Mucosa of descending colon (tissue), 3 donors: Measurements from ENCODE around the gene HDGF. TPM values are rescaled to one million over a fixed set of nuclear protein-coding genes. Genes with fewer than 3 reads are reported as not detected.

Source experiments
- ATAC-seq: fragments of 200-7000 bp; cut with Tn5 transposase; one replicate; pipeline ENCODE4 v1.9.1; 2020; ENCODE audit warnings: mild to moderate bottlenecking, moderate library complexity
- DNase-seq, 3 donors: peaks; one replicate each; pipeline ENCODE4 v3.0.0-alpha.2; 2020
- H3K36me3 ChIP-seq: fragments of 200-600 bp; one replicate; pipeline ENCODE4 v1.8.0; 2021; ENCODE audit warnings: low read depth, mild to moderate bottlenecking
- H3K4me1 ChIP-seq: fragments of 200-600 bp; one replicate; pipeline ENCODE4 v1.8.0; 2021; ENCODE audit warnings: low read depth, mild to moderate bottlenecking
- H3K4me3 ChIP-seq: fragments of 200-600 bp; one replicate; pipeline ENCODE4 v1.8.0; 2021; ENCODE audit warnings: mild to moderate bottlenecking
- H3K9me3 ChIP-seq: fragments of 200-600 bp; one replicate; pipeline ENCODE4 v1.8.0; 2021; ENCODE audit warnings: mild to moderate bottlenecking
- CTCF ChIP-seq: fragments of 200-600 bp; IDR thresholded peaks from one replicate; pipeline ENCODE4 v1.8.0; 2022; ENCODE audit warnings: antibody characterized with exemption, mild to moderate bottlenecking
- intact Hi-C, 2 donors: fragments of 100-400 bp; cut with DNase I in 1 of 2; cut with micrococcal nuclease in 1 of 2; formaldehyde crosslinking; loops; one replicate each; pipeline versions ENCODE4 v1.11.0 to v1.11.1; 2022; cut with DNase I, micrococcal nuclease
- total RNA-seq, 3 donors: library from RNA; stranded (reverse); fragmentation: NEBNext Ultra II Directional in 2 of 3; extraction: Animal tissue kit (Norgen Biotek cat#: 25700) in 2 of 3; gene quantifications; one replicate each; pipeline versions ENCODE4 v1.2.1 to v1.2.4, GENCODE V29; 2021 to 2023
- donor health status: DM: no; HTN: no; CAD: no; lungs with moderate emphysema.
- donor health status: DM: no; HTN: no; CAD: no.
- donor health status: DM: no; HTN: yes; CAD: no.

HDGF gene
- total RNA-seq, 3 donors from 2014 or later, result 196 to 264 (median 221) TPM

GRCh38 chr1:156781585-156782186 lies 30.2 kb upstream of the HDGF start:
- Histone ChIP-seq H3K9me3 (no peaks in the 10 kb centered on the region), H3K4me1 (no peaks in the 10 kb centered on the region), H3K4me3 (no peak overlapping the region), H3K36me3 (no peaks in the 10 kb centered on the region)
- no peak for TF ChIP-seq CTCF
- ATAC-seq, result no peak
- intact Hi-C loops, result no loop called here
- DNase-seq, result no peak

- Histone ChIP-seq H3K36me3 (no peaks in the 10 kb centered on the region), H3K4me1 (no peaks in the 10 kb centered on the region), H3K4me3 (no peak overlapping the region), H3K9me3 (no peaks in the 10 kb centered on the region)
- no peak for DNase-seq
- no peak for ATAC-seq
- intact Hi-C loops, result no loop called here
- no peak for TF ChIP-seq CTCF
These were observed 26.1 kb upstream of the HDGF start for GRCh38 chr1:156777573-156777972.

GRCh38 chr1:156776942-156777341 lies 25.5 kb upstream of the HDGF start:
- Histone ChIP-seq H3K9me3 (no peaks in the 10 kb centered on the region), H3K36me3 (no peaks in the 10 kb centered on the region), H3K4me3 (no peak overlapping the region), H3K4me1 (no peaks in the 10 kb centered on the region)
- ATAC-seq (no peak), DNase-seq (no peak)
- intact Hi-C loops, result no loop called here
- no peak for TF ChIP-seq CTCF

GRCh38 chr1:156775799-156776198 lies 24.3 kb upstream of the HDGF start:
- no peaks in the 10 kb centered on the region for H3K4me1 ChIP-seq
- ATAC-seq, result no peak
- TF ChIP-seq CTCF, result no peak
- no peak overlapping the region for H3K4me3 ChIP-seq
- H3K9me3 ChIP-seq, result no peaks in the 10 kb centered on the region
- DNase-seq, result no peak
- no peaks in the 10 kb centered on the region for H3K36me3 ChIP-seq
- intact Hi-C loops, result no loop called here

GRCh38 chr1:156773607-156774006 lies 22.1 kb upstream of the HDGF start:
- Histone ChIP-seq H3K4me3 (no peak overlapping the region), H3K9me3 (no peaks in the 10 kb centered on the region), H3K4me1 (peaks cover 17% of the 10 kb centered on the region), H3K36me3 (no peaks in the 10 kb centered on the region)
- no peak for TF ChIP-seq CTCF
- ATAC-seq (no peak), DNase-seq (no peak)
- intact Hi-C loops, result no loop called here
